Heart right ventricle (tissue), 16 donors: ENCODE measurements around the gene AEBP1. TPM values are rescaled to one million over a fixed set of nuclear protein-coding genes. Genes with fewer than 3 reads are reported as not detected.

Source experiments
- ATAC-seq, 8 donors: fragments of 200-7000 bp; cut with Tn5 transposase; one replicate each; pipeline ENCODE4 v1.9.1; 2020; ENCODE audit warnings: mild to moderate bottlenecking in 8 of 8, moderate library complexity in 8 of 8, moderate number of reproducible peaks in 1 of 8
- DNase-seq, 2 donors: peaks; one replicate each; pipeline ENCODE4 v3.0.0-alpha.2; 2020
- H3K27ac ChIP-seq, 10 donors: fragments of 200-600 bp; sonication (generic) in 2 of 10; one replicate each; pipeline versions ENCODE4 v1.5.0 to v1.8.0; 2020 to 2022; ENCODE audit warnings: mild to moderate bottlenecking in 3 of 10
- H3K27me3 ChIP-seq, 7 donors: fragments of 200-600 bp; one replicate each; pipeline ENCODE4 v1.8.0; 2021 to 2022; ENCODE audit warnings: mild to moderate bottlenecking in 2 of 7
- H3K36me3 ChIP-seq, 9 donors: fragments of 200-600 bp; sonication (generic) in 1 of 9; one replicate each; pipeline versions ENCODE4 v1.5.0 to v1.8.0; 2020 to 2022; ENCODE audit warnings: mild to moderate bottlenecking in 2 of 9
- H3K4me1 ChIP-seq, 9 donors: fragments of 200-600 bp; sonication (generic) in 1 of 9; one replicate each; pipeline versions ENCODE4 v1.5.0 to v1.8.0; 2020 to 2022; ENCODE audit warnings: mild to moderate bottlenecking in 4 of 9
- H3K4me3 ChIP-seq, 10 donors: fragments of 200-600 bp; sonication (generic) in 2 of 10; one replicate each; pipeline versions ENCODE4 v1.5.0 to v1.8.0; 2020 to 2022; ENCODE audit warnings: mild to moderate bottlenecking in 7 of 10, moderate library complexity in 2 of 10
- H3K9me3 ChIP-seq, 11 donors: fragments of 200-600 bp in 10 of 11; sonication (generic) in 2 of 11; one replicate each; pipeline versions ENCODE4 v1.5.0 to v1.8.0; 2013 to 2022; ENCODE audit warnings: mild to moderate bottlenecking in 2 of 11, control low read depth in 1 of 11, moderate library complexity in 1 of 11
- CTCF ChIP-seq, 9 donors: fragments of 200-600 bp; sonication (generic) in 2 of 9; IDR thresholded peaks; one replicate each; pipeline versions ENCODE4 v1.5.0 to v1.8.0; 2021 to 2022; ENCODE audit warnings: antibody characterized with exemption in 9 of 9, mild to moderate bottlenecking in 5 of 9, moderate library complexity in 1 of 9
- WGBS, 2 donors: extraction: QIAGEN DNeasy Blood & Tissue Kit; methylation state at CpG; one replicate each; pipeline ENCODE4 v1.1.7; 2013; ENCODE audit warnings: inconsistent platforms in 1 of 2; 5-methylcytosine and 5-hydroxymethylcytosine counted together
- intact Hi-C, 10 donors: fragments of 100-400 bp; cut with DNase I; formaldehyde crosslinking; loops; one replicate each; pipeline versions ENCODE4 v1.11.1 to v1.14.2; 2022
- polyA plus RNA-seq, 2 donors: library from polyadenylated mRNA; stranded (reverse); fragments of 200-250 nt; gene quantifications; one replicate each; pipeline ENCODE4 v1.2.3, GENCODE V29; 2013
- total RNA-seq, 10 donors: library from RNA; stranded (reverse); fragmentation: NEBNext Ultra II Directional in 3 of 10; extraction: Animal tissue kit (Norgen Biotek cat#: 25700) in 3 of 10; gene quantifications; one replicate each; pipeline versions ENCODE4 v1.2.1 to v1.2.4, GENCODE V29; 2021 to 2023
- donor health status: Arrhythmogenic right ventricular cardiomyopathy.
- donor health status: ischemic (EF 13 %, LVEDD 7.1; RV severe dilation, severe dysfunction).
- donor health status: healthy with polysubstance abuse.
- donor health status: DM: no; HTN: yes; CAD: no.
- donor health status: DM: no; HTN: no; CAD: no.
- donor health status: ischemic (EF 25% LVEDD 6.9; RV normal size, moderate dysfunction).
- donor health status: ischemic (EF 25% LVEDD 5.7; RV mildly dilated, moderate dysfunction).
- donor health status: healthy.
- donor health status: DM: yes; HTN: yes; CAD: no.
- donor health status: Ischemic cardiomyopathy.
- donor health status: ischemic (EF 35%, LVEDD 5.7; RV mildly dilated, moderate dysfunction).
- donor health status: nonischemic (EF 11% LVEDD 7.7; RV severe dilation, severe dysfunction).
- donor health status: DM: yes; HTN: yes; CAD: no.
- donor health status: PGD.
- donor health status: ischemic (EF 29% LVEDD 5.4; RV normal size, mild dysfunction).
- donor health status: nonischemic (EF 23%, LVEDD 6.1; RV moderate dilation, normal function).

AEBP1 gene
- total and polyA plus RNA-seq, 12 donors: 14.1 to 33.7 (median 21.6) TPM

- Histone ChIP-seq H3K27me3 (no peaks in the 10 kb centered on the region), H3K9me3 (no peaks in the 10 kb centered on the region), H3K4me3 (no peak overlapping the region), H3K36me3 (no peaks in the 10 kb centered on the region), H3K4me1 (peaks cover 0 to 2% (median 0%) of the 10 kb centered on the region in 9 donors), H3K27ac (no peak overlapping the region)
- intact Hi-C loops: no loop called here
- TF ChIP-seq CTCF (IDR thresholded peaks at IDR 0.05): no peak
- DNase-seq (no peak), ATAC-seq (peak in 1 of 8 donors; percentile 6)
- 86 to 90% methylated on average over 5 of the region's 5 CpGs for WGBS, 2 donors
Observed at GRCh38 chr7:44153948-44154335, 49.8 kb downstream of the AEBP1 start.

- DNase-seq (no peak), ATAC-seq (no peak)
- no peaks in the 10 kb centered on the region for H3K36me3 ChIP-seq
- H3K4me3 ChIP-seq: no peak overlapping the region
- no peak overlapping the region for H3K27ac ChIP-seq
- TF ChIP-seq CTCF (IDR thresholded peaks at IDR 0.05): no peak
- intact Hi-C loops: no loop called here
- no peaks in the 10 kb centered on the region for H3K27me3 ChIP-seq
- 68 to 83% methylated on average over 3 of the region's 3 CpGs for WGBS, 2 donors
- peaks cover 0 to 7% (median 0%) of the 10 kb centered on the region in 9 donors for H3K4me1 ChIP-seq
- H3K9me3 ChIP-seq: no peaks in the 10 kb centered on the region
Observed at GRCh38 chr7:44154703-44155102, 50.6 kb downstream of the AEBP1 start.

GRCh38 chr7:44155191-44156185 lies 51.3 kb downstream of the AEBP1 start:
- H3K36me3 ChIP-seq: no peaks in the 10 kb centered on the region
- H3K27ac ChIP-seq: no peak overlapping the region
- TF ChIP-seq CTCF (IDR thresholded peaks at IDR 0.05): no peak
- H3K27me3 ChIP-seq: no peaks in the 10 kb centered on the region
- H3K9me3 ChIP-seq: no peaks in the 10 kb centered on the region
- intact Hi-C loops: no loop called here
- DNase-seq (no peak), ATAC-seq (no peak)
- 76 to 79% methylated on average over 8 of the region's 8 CpGs for WGBS, 2 donors
- peaks cover 0 to 10% (median 0%) of the 10 kb centered on the region in 9 donors for H3K4me1 ChIP-seq
- no peak overlapping the region for H3K4me3 ChIP-seq

GRCh38 chr7:44156453-44157010 lies 52.4 kb downstream of the AEBP1 start:
- H3K27me3 ChIP-seq: no peaks in the 10 kb centered on the region
- DNase-seq: no peak
- WGBS, 2 donors: 86 to 91% methylated on average over 4 of the region's 4 CpGs
- intact Hi-C loops: no loop called here
- no peak for ATAC-seq
- H3K36me3 ChIP-seq: no peaks in the 10 kb centered on the region
- no peak overlapping the region for H3K4me3 ChIP-seq
- TF ChIP-seq CTCF (IDR thresholded peaks at IDR 0.05): no peak
- no peak overlapping the region for H3K27ac ChIP-seq
- peaks cover 0 to 10% (median 0%) of the 10 kb centered on the region in 9 donors for H3K4me1 ChIP-seq
- no peaks in the 10 kb centered on the region for H3K9me3 ChIP-seq
